Panc1 (cell line): ENCODE results near the gene KCNE5. TPM values are rescaled to one million over a fixed set of nuclear protein-coding genes. Genes with fewer than 3 reads are reported as not detected.

Experiments
- ATAC-seq: fragments of 200-7000 bp; cut with Tn5 transposase; 2 replicates; pipeline ENCODE4 v1.9.1; 2020; ENCODE audit warnings: mild to moderate bottlenecking, moderate library complexity
- BruUV-seq: library from RNA; stranded (reverse); fragments of 400-500 nt; replicated peaks from 2 replicates; lab custom pipeline; 2021; lab: Mats Ljungman, UMichigan
- CTCF ChIA-PET: fragments of 300-600 bp; sonication (Branson Sonifier 250); formaldehyde crosslinking; loops from one replicate; lab custom pipeline; 2022; ENCODE audit warnings: antibody characterized with exemption; lab: Charles Lee
- POLR2A ChIA-PET: fragments of 300-600 bp; sonication (Branson Sonifier 250); formaldehyde crosslinking; loops from one replicate; lab custom pipeline; 2022; ENCODE audit warnings: antibody characterized with exemption; lab: Charles Lee
- DNase-seq: peaks from one replicate; pipeline ENCODE4 v3.0.0-alpha.2; 2010; ENCODE audit warnings: low read depth, low spot score
- H3K27ac ChIP-seq: 2 replicates; pipeline ENCODE4 v1.5.1; 2011; ENCODE audit warnings: mild to moderate bottlenecking, low read length, inconsistent platforms
- H3K27me3 ChIP-seq: fragments of 200-500 bp; sonication (Bioruptor generic); 2 replicates; pipeline ENCODE4 v1.6.0; 2014; ENCODE audit warnings: low read length, inconsistent platforms; ENCODE audit not compliant: control insufficient read depth, insufficient read depth
- H3K36me3 ChIP-seq: fragments of 200-500 bp; sonication (Bioruptor generic); 2 replicates; pipeline ENCODE4 v1.5.1; 2014; ENCODE audit warnings: inconsistent platforms, mild to moderate bottlenecking, low read length, moderate library complexity; ENCODE audit not compliant: control insufficient read depth, insufficient read depth
- H3K4me1 ChIP-seq: 2 replicates; pipeline ENCODE4 v1.5.1; 2011; ENCODE audit warnings: inconsistent platforms, mild to moderate bottlenecking, low read length, moderate library complexity; ENCODE audit not compliant: control insufficient read depth, insufficient read depth
- H3K4me3 ChIP-seq, 2 experiments: 2 replicates each; pipeline ENCODE4 v1.5.1; 2011 to 2012; ENCODE audit warnings: low read depth in 2 of 2, low read length in 2 of 2, mild to moderate bottlenecking in 2 of 2, inconsistent platforms in 1 of 2, moderate library complexity in 1 of 2
- H3K9me3 ChIP-seq: fragments of 200-500 bp; sonication (Bioruptor generic); 2 replicates; pipeline ENCODE4 v1.5.1; 2014; ENCODE audit warnings: low read depth, mild to moderate bottlenecking, inconsistent platforms, low read length, moderate library complexity; ENCODE audit not compliant: control insufficient read depth, insufficient read depth
- POLR2AphosphoS5 ChIP-seq: IDR thresholded peaks from 2 replicates; pipeline ENCODE4 v1.6.1; 2012; ENCODE audit warnings: mild to moderate bottlenecking, low read depth, low read length, moderate library complexity
- REST ChIP-seq, 2 experiments: IDR thresholded peaks; 2 replicates each; pipeline ENCODE4 v1.6.1; 2011 to 2012; ENCODE audit warnings: low read depth in 2 of 2, control low read depth in 1 of 2, low read length in 1 of 2, mild to moderate bottlenecking in 1 of 2, moderate library complexity in 1 of 2; ENCODE audit not compliant: insufficient read depth in 1 of 2
- SIN3A ChIP-seq: IDR thresholded peaks from 2 replicates; pipeline ENCODE4 v1.6.1; 2012; ENCODE audit warnings: low read depth, mild to moderate bottlenecking, low read length, moderate library complexity, borderline replicate concordance; ENCODE audit not compliant: insufficient read depth
- TCF7L2 ChIP-seq: IDR thresholded peaks from 2 replicates; pipeline ENCODE4 v1.6.1; 2011; ENCODE audit warnings: mild to moderate bottlenecking, low read depth, low read length, inconsistent platforms
- in situ Hi-C: cut with HindIII; loops from 2 replicates; pipeline ENCODE4 v1.10.0; 2016; ENCODE audit warnings: low sequenced_read_pairs, low pct_unique_long_range_greater_than_20kb
- intact Hi-C: fragments of 100-400 bp; cut with micrococcal nuclease; formaldehyde crosslinking; loops from one replicate; pipeline ENCODE4 v1.10.0; 2022; ENCODE audit not compliant: unreplicated experiment
- total RNA-seq: library from RNA; stranded (reverse); gene quantifications from one replicate; pipeline ENCODE4 v1.2.1, GENCODE V29; 2021; ENCODE audit not compliant: unreplicated experiment
- TF ChIP-seq, protein P1 (sequence below): fragments of 450-650 bp; IDR thresholded peaks from 2 replicates; pipeline ENCODE4 v1.5.1; 2017; ENCODE audit warnings: mild to moderate bottlenecking

Gene KCNE5
- total RNA-seq, 1 experiment from 2014 or later: 0.13 TPM

GRCh38 chrX:109643687-109644086 is 18.7 kb upstream of the KCNE5 start:
- TF ChIP-seq SIN3A (no peak), POLR2AphosphoS5 (no peak), TCF7L2 (no peak), REST (IDR thresholded peaks at IDR 0.05; ENCODE audit: insufficient read depth in 1 of 2, low read depth in 2 of 2, low read length in 1 of 2) (no peak)
- TF ChIP-seq, protein P1, sequence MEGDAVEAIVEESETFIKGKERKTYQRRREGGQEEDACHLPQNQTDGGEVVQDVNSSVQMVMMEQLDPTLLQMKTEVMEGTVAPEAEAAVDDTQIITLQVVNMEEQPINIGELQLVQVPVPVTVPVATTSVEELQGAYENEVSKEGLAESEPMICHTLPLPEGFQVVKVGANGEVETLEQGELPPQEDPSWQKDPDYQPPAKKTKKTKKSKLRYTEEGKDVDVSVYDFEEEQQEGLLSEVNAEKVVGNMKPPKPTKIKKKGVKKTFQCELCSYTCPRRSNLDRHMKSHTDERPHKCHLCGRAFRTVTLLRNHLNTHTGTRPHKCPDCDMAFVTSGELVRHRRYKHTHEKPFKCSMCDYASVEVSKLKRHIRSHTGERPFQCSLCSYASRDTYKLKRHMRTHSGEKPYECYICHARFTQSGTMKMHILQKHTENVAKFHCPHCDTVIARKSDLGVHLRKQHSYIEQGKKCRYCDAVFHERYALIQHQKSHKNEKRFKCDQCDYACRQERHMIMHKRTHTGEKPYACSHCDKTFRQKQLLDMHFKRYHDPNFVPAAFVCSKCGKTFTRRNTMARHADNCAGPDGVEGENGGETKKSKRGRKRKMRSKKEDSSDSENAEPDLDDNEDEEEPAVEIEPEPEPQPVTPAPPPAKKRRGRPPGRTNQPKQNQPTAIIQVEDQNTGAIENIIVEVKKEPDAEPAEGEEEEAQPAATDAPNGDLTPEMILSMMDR: no peak
- no TSS peak for BruUV-seq
- ATAC-seq (no peak), DNase-seq (no peak)
- Histone ChIP-seq H3K9me3 (no peaks in the 10 kb centered on the region), H3K27me3 (no peaks in the 10 kb centered on the region), H3K36me3 (no peaks in the 10 kb centered on the region), H3K4me3 (no peak overlapping the region), H3K27ac (no peak overlapping the region), H3K4me1 (no peaks in the 10 kb centered on the region)
- intact Hi-C loops: no loop called here
- ChIA-PET CTCF (no interaction called here), POLR2A (no interaction called here)
- in situ Hi-C loops: no loop called here

DNA sequence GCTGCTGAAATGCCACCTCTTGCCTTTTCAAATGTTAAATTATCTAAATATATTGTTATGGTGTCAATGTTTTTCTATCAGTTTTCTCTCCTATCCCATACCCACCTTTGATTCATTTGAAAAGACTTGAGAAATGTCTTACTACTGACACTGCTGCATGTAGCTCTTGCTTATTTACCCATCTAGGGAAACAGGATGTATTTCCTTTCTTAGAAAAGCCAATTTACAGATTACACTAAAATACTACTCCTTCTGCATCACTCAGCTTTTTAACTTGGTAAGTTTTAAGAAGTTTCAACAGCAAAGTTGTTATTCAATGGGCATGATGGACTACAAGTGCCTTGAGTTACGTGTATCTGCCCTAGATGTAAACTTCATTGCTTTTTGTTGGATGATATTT is 13.2 kb upstream of the KCNE5 start:
- intact Hi-C loops: no loop called here
- ATAC-seq: no peak
- CTCF ChIA-PET: no interaction called here

More for the DNA sequence above, 13.2 kb upstream of the KCNE5 start:
- Histone ChIP-seq H3K4me3 (no peak overlapping the region), H3K9me3 (no peaks in the 10 kb centered on the region), H3K27me3 (no peaks in the 10 kb centered on the region), H3K27ac (no peak overlapping the region), H3K4me1 (no peaks in the 10 kb centered on the region), H3K36me3 (no peaks in the 10 kb centered on the region)
- in situ Hi-C loops: no loop called here
- BruUV-seq: no TSS peak
- DNase-seq: no peak
- TF ChIP-seq POLR2AphosphoS5: no peak
- TF ChIP-seq SIN3A: no peak
- no peak for TF ChIP-seq REST (IDR thresholded peaks at IDR 0.05; ENCODE audit: insufficient read depth in 1 of 2, low read depth in 2 of 2, low read length in 1 of 2)
- TF ChIP-seq TCF7L2: no peak
- TF ChIP-seq, protein P1: no peak
- POLR2A ChIA-PET: no interaction called here
